GM21423 (cell line): ENCODE data around the gene RBP4.

ENCODE experiments used
- ATAC-seq: cut with Tn5 transposase; IDR thresholded peaks from one replicate; pipeline ENCODE4 v1.9.1; 2021; ENCODE audit warnings: mild to moderate bottlenecking, moderate library complexity; ENCODE audit not compliant: unreplicated experiment

The RBP4 gene

DNA sequence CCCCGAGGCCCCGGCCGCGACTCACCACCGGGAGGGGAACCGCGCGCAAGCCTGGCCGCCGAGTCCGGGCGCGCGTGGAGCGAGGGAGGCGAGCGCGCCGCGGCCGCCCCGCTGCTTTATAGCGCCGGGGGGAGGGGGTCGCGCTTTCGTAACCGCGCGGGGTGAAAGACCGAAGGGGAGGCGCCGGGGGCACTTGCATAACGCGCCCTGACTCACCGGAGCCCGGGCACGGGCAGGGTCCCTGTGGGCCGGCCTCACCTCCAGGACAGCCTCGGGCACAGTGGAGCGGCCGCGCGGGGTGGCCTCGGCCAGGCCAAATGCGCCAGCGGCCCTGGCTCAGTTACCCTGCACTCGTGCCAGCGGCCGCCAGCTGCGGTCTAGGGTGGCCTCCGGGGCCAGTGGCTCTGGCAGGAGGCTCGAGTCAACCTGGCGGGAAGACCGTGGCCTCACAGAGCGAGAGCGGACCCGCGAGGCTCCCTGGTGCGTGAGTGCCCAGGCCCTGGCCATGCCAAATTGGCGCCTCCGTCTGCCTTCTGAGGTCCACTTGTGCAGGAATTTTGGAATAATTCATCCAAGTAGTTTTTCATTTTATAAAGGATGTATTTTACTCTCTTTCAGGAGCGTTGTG, at the start of gene RBP4:
RBP4 (minus strand) TSS at position 90 of the 628 bp plus-strand sequence. CDS start 207 bp downstream, outside the sequence.
- no peak for ATAC-seq

DNA sequence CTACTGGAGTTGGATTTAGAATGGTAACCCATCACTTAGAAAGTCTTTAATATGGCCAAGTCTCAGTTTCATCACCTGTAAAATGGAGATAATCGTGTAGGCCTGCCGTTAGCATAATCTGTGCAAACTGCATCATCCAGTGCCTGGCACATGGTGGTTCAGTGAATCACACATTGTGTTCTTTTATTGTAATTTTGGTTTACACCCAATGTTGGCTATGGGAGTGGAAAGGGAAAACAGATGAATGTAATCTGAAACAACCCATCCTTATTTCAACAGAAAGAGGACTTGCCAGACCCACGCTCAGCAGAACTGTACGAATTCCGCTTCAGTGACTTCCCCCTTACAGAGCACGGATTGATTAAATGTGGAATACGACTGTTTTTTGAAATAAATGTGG, 38.8 kb upstream of the RBP4 start:
- ATAC-seq, result no peak

DNA sequence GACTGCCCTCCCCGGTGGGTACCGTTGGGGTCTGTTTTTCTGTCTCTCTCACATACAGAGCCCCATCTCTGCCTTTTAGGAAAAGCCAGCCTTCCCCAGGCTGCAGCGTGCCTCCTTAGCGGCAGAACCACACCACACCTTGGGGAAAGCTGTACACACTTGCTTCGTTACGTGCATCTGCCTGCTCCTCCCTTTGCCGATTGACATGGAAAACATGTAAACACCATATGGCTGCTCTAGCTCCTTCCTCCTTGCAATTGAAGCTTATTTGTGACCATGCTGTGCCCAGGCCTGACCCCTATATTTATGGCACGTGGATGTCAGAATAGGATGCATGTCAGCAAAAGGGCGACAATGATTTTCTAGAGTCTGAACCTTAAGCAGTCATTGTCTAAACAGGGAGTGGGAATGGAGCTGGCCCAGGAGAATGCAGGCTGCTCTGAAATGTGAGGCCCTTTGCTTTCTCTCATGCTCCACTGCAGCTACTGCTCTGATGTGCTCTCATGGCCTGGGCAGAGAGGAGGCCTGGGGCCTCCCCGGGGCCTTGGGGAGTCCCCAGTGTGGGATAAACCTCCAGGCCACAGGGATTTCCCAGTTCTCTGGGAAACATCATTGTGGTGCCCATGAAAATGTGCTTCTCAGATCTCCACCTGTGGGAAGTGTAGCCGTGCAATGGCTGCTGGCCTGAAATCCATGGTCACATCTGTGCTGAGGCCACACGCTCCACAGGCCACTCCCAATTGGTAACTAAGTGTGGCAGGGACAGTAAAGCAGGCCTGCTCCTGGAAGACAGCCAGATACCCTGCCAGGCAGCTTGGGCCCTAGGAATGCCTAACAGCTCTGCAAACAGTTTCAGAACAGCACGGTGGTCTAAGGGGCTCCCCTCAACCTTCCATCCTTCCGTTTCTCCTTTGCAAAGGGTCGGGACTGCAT, 29.9 kb upstream of the RBP4 start:
- no peak for ATAC-seq

DNA sequence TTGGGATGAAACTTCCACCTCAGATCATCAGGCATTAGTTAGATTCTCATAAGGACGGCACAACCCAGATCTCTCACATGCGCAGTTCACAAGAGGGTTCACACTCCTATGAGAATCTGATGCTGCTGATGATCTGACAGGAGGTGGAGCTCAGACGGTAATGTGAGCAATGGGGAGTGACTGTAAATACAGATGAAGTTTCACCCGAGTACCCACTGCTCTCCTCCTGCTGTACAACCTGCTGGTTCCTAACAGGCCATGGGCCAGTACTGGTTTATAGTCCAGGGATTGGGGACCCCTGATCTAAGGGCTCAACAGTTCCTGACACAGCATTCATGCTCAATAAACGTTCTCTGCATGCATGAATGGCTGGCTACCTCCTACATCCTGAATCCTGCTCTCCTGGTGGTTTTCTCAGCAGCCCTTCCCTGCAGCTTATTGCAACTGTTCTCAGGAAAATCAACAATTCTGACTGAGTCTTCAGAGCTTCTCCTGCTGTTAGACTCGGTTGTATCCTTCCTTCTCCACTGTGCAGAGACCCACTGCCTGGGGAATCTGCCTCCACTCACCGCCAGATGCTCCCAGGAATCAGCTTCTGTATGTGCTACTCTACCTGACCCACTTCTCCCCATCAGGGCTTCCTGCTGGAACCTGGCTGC, 28.7 kb upstream of the RBP4 start:
- no peak for ATAC-seq

DNA sequence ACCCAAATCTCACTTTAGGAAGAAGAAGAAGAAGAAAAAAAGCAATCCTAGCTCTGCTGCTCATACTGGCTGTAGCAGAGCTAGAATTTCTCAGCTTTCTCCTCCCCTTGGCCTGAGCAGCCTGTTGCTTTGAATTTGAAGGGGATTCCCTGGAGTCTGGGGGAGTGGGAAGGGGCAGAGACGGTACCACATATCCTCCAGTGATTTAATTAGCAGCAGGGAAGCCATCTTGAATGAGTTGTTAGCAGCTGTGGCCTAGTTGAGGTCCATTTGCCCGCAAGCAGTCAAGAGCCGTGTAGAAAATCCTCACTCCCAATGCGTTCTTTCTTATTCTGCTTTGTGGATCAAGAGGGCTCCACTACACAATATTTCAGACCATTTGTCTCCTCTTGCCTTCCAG, 27.8 kb upstream of the RBP4 start:
- no peak for ATAC-seq

DNA sequence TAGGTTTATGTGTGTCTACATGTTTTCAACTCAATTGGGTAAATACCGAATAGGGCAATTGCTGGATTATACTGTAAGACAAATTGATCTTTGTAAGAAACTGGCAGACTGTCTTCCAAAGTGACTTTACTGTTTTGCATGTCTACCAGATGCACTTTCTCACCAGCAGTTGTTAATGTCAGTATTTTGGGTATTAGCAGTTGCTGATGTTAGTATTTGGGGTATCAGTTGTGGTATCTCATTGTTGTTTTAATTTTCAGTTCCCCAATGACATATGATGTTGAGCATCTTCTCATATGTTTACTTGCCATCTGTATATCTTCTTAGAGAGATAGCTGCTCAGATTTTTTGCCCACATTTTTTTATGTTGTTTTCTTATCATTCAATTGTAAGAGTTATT, 21.9 kb upstream of the RBP4 start:
- no peak for ATAC-seq

DNA sequence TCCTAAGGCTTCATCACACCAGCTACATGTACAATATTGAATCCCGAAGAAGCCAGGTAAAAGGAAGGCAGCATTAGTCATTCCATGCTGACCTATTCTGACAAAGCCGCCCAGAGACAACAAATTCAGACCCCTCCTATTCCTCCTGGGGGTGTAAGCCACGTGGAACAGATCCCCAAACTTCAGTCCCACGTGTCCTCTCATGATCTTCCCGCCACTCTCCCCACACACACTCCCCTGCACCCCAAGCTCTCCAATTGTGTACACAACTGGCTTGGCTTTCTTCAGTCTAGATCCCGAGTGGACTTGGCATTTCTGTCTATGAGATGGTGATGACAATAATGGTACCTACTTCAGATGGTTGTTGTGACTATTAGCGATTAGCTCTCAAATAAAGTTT, 19.9 kb upstream of the RBP4 start:
- no peak for ATAC-seq

DNA sequence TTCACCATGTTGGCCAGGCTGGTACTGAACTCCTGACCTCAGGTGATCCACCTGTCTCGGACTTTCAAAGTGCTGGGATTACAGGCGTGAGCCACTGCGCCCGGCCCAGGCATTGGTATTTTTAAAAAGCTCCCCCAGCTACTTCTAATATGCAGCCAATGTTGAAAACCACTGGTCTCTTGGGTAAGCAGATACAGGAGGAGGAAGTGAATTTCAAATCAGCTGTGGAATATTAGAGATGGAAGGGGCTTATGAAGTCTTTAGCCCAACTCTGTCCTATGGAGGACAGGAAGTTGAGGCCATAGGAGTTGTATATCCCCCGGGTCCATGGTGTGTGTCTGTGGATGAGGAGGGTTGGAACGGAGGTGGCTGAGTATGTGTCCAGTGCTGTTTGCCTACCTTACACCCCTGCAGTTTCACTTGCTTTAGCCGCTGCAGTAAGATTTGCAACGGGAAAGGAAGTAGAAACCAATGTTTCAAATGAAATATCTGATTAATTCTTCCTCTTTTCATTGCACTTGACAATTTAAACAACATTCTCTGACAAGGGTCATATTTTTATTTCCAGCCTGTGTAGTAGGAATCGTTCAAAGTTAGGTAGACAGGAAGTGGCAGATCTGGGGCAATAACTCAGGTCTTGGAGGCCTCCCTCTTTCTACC, 14.7 kb upstream of the RBP4 start:
- no peak for ATAC-seq

DNA sequence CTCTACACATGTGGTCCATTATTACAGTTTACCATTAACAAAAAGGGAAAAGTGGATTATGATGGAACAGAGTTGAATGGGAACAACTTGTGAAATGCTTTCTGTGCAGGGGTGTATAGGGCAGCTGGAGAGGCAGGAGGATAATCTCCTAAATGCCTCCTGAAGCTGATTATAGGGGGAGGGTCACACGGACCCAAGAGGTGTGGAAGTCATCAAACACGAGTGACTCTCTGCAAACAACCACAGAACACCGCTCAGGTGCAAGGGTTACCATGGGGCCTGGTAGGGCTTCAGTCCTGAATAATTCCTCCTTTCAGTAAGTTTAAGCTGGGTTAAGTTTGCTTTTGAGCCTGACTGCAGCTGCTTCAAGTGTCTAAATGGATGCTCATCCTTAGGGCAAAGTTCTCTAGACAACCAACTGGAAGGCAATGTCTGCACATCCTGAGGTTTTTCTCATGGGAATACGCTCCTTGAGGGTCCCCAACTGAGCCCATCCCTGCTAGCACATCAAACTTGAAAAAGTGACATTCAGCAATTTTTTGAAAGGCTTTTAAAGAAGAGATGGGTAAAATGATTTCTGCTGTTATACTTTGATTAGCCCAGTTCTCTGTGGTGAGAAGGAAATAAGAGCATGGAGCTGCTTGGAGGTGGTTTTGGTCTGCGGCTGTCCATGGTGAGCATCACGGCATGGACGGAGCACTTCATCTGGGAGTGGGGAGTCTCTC, 13.2 kb upstream of the RBP4 start:
- no peak for ATAC-seq

DNA sequence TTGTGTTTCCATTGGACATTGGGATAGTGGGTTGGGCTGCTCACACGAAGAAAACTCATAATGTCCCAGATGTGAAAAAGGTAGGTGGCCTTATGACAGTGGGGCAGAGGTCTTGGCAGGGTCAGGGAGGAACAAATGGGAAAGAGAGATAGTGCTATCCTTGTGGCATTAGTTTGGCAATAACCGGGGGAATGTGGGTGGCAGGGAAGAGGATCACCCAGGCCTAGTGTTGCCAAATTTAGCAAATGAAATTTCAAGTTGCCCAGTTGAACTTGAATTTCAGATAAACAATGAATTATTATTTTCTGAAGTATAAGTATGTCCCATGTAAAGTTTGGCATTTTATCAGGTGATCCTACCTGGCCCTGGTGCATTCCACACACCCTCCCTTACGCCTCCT, 12.1 kb upstream of the RBP4 start:
- ATAC-seq, result no peak

DNA sequence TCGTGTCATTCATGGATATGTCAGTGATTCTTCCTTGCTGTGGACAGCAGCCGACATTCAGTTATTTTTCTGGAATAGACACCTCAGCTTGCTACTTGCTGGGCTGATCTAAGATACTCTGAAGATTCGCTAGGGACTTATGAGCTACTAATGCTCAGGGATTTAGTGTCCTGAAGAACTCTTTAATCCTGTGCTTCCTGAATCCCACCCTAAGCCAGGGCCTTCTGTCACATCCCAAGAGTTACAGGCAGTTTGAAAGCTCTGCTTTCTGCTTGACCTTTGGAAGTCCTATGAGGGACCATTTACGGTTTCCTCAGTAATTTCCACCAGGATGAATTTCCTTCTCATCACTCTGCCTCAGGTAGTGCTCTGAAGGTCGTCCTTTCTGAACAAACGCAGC, 11.3 kb upstream of the RBP4 start, which contains the start of gene PDE6C:
PDE6C (plus strand) TSS at position 227 of the 400 bp plus-strand sequence. CDS start 189 bp downstream, outside the sequence.
- ATAC-seq, result no peak

DNA sequence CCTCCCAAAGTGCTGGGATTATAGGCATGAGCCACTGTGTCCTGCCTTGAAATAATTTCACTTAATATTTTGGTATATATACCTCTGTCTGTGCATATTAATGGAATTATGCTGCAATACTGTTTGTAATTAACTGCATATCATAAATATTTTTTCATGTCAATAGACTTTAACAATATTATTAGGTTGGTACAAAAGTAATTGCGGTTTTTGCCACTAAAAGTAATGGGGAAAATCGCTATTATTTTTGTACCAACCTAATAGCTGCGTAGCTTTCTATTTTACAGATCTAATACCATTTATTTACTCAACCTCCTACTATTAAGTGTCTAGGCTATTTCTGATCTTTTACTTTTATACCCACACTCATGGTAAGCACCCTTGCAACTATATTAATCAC, 7.4 kb upstream of the RBP4 start:
- no peak for ATAC-seq

DNA sequence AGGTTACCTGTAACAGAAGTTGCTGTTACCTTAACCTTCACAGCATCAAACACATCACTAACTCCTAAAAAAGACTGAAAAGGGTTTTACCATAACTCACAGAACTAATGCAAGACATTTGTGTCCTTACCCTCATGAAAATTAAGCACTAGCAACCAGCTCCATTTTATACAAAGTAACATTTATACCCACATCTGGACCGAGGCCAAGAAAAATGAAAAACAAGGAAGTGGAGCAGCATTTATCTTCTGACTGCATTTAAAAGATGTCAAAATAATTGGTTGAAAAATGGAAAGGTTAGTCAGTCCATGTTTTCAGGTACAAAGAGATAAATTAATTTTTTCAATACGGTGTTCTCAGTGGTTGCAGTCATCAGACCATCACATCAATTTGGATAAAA, 3.1 kb upstream of the RBP4 start:
- ATAC-seq, result no peak

DNA sequence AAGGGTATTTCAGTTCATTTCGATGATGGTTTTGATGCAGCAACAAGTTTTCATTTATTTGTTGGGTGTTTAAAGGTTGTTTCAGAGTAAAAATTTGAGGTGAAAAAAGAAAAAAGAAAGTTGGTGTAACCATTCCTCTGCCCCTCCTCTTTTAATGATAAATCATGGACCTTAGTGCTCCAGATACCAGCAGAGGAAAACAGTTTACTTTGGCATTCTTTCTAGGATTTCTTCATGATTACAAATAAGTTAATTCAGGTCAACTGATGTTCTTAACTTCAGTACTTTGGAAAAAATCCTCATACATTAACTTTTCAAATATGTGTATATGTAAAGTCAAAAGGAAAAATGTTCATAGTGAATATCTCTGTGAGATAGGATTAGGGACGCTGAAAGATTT, 2.0 kb upstream of the RBP4 start:
- ATAC-seq, result no peak

DNA sequence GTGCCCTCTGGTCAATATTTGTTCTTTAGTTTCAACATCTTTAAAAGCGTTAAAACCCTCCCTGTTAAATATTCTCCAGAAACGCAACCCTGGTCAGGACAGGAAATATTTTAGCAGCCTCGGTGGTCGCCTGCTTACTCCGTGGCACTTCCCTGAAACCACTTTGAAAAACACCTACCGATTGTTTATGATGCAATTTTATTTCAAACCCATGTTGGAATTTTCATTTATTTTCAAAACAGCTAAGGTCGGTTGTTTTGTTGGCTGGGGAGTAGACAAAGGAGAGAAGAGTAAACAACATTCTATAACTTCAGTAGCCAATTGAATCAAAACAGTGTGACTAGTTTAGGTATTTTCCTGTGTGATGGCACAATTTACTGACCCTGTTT, 733 bp upstream of the RBP4 start:
- ATAC-seq, result no peak

DNA sequence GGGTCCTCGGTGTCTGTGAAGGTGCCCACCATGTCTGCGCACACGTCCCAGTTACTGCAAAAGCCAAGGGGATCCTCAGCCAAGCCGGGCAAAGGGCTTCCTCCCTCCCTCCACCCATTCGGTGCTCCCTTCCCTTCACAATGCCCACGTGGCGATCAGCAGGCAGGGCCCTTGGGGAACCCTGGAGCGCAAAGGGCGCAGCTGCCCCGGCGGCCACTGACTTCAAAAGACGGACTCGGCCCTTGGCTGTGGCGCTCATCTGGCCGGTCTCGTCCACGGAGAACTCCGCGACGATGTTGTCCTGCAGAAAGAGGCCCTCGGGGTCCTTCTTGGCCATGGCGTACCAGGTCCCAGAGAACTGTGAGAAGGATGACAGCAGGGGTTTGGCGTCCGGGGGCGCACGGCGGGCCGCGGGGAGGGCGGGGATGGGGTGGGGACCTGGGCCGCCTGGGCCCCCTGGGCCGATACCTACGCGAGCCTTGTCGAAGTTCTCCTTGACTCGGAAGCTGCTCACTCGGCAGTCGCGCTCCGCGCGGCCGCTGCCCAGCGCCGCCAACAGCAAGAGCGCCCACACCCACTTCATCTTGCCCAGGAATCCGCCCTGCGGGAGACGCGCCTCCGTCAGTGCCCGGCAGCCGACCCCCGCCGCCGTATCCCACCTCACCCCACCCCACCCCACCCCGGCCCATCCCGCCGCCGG, 439 bp downstream of the RBP4 start:
- ATAC-seq, result no peak

DNA sequence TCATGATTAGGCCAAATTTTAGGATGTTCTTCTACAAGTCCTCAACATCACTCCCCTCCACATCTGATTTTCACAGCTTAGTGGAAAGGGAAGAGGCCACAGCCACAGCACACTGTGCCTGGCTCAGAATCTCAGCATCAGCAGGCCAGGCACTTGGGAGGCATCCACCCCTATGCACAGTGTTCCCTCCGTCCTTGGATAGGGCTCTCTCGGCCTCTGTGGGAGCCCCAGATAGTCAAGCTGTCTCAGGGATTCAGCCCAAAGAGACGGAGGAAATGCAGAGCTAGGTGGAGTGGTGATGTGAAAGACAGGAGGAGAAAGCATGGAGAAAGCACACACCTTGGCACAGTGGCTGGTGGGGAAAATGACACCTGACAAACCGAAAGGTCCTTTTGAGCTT, 1.3 kb downstream of the RBP4 start:
- no peak for ATAC-seq

DNA sequence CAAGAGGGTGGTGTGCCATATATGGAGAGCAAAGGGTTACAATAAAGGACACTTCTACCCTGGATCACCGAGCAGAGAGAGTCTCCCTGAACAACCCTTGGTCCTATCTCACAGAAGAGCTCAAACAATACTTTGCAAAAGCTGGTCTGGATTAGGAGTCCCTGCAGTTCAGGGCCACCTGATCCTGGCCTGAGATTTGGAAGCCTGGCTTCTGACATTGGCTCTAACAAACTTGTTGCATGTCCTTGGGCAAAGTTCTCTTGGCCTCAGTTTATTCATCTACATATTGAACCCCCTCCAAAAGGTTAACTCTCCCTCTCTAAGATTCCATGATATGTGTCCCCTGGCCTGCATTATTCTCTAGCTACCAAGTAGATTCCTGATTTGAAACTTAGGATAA, 1.7 kb downstream of the RBP4 start:
- ATAC-seq, result no peak

DNA sequence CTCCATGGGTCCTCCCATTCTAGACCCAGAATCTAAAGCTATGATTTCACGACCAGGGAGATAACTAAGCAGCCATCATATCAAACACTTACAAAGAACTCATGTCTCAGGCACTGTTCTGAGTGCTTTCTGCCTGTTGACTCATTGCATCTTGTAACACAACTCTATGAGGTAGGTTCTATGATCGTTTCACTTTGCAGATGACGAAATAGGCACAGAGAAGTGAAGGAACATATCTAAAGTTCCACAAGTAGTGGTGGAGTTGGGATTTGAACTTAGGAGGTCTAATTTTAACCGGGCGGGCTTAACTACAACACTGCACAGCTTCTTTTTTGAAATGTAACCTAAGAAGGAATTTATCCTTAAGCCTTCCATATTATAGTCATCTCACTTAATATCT, 2.9 kb downstream of the RBP4 start:
- no peak for ATAC-seq

DNA sequence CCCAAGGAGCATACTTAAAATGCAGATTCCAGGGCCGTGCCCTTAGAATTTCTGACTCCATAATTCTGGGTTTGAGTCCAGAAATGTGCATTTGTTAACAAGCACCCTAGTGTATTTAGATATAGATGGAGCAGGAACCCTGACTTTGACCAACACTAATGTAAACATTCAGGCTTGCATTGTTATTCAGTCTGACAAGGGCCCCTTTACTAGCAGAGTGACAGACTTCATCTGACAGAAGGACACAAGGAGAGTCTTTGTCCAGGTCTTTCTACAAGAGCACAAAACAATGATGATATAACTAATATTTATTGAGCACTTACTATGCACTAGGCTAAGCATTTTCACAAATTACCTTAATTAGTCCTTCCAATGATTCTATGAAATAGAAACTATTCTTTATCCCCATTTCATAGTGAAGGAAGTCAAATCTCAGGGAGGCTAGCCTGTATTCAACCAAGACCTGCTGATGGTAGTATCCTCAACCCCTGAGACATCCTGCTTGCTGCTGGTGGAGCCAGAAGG, 3.9 kb downstream of the RBP4 start:
- ATAC-seq, result no peak
